Vagina (tissue), 2 donors: ENCODE data around the gene TP73.

ENCODE experiments used
- CTCF ChIP-seq, 3 experiments: fragments of 450-650 bp in 2 of 3; fragments of 200-600 bp in 1 of 3; sonication (generic) in 1 of 3; IDR thresholded peaks; one replicate each; pipeline ENCODE4 v1.5.1; 2017 to 2019; ENCODE audit warnings: antibody characterized with exemption in 3 of 3, mild to moderate bottlenecking in 2 of 3, moderate library complexity in 2 of 3
- POLR2A ChIP-seq, 2 donors: fragments of 450-650 bp; IDR thresholded peaks; one replicate each; pipeline ENCODE4 v1.6.1; 2017; ENCODE audit warnings: antibody characterized with exemption in 2 of 2, mild to moderate bottlenecking in 2 of 2, moderate library complexity in 2 of 2

GRCh38 chr1:3772715-3773571 lies 120.6 kb downstream of the TP73 start, which contains the start of gene SMIM1:
- TF ChIP-seq POLR2A (IDR thresholded peaks at IDR 0.05) (no peak), CTCF (IDR thresholded peaks at IDR 0.05) (no peak)
